GM06990 (cell line): ENCODE results near the gene PDGFRB.

Experiments
- DNase-seq: peaks from one replicate; pipeline ENCODE4 v3.0.0-alpha.2; 2011; ENCODE audit not compliant: insufficient read length; ENCODE audit errors: extremely low read depth
- H3K27me3 ChIP-seq: replicated peaks from 2 replicates; pipeline ENCODE4 v1.6.0; 2011; ENCODE audit warnings: low read length; ENCODE audit not compliant: control insufficient read depth, insufficient read depth
- H3K36me3 ChIP-seq: 2 replicates; pipeline ENCODE4 v1.5.1; 2011; ENCODE audit warnings: low read length; ENCODE audit not compliant: control insufficient read depth, insufficient read depth
- H3K4me3 ChIP-seq: replicated peaks from 2 replicates; pipeline ENCODE4 v1.5.1; 2011; ENCODE audit warnings: low read depth, mild to moderate bottlenecking, control low read depth, low read length
- TF ChIP-seq, protein P1 (sequence below): IDR thresholded peaks from 2 replicates; pipeline ENCODE4 v1.5.1; 2011; ENCODE audit warnings: low read length, control low read depth, mild to moderate bottlenecking, inconsistent platforms; ENCODE audit not compliant: insufficient read depth, poor library complexity, severe bottlenecking

PDGFRB gene

GRCh38 chr5:150155258-150156026 is at the start of gene PDGFRB:
Gene PDGFRB, minus strand, starts transcription at chr5:150155845. Its CDS starts 18,798 bp downstream, at chr5:150137047.
- TF ChIP-seq, protein P1, sequence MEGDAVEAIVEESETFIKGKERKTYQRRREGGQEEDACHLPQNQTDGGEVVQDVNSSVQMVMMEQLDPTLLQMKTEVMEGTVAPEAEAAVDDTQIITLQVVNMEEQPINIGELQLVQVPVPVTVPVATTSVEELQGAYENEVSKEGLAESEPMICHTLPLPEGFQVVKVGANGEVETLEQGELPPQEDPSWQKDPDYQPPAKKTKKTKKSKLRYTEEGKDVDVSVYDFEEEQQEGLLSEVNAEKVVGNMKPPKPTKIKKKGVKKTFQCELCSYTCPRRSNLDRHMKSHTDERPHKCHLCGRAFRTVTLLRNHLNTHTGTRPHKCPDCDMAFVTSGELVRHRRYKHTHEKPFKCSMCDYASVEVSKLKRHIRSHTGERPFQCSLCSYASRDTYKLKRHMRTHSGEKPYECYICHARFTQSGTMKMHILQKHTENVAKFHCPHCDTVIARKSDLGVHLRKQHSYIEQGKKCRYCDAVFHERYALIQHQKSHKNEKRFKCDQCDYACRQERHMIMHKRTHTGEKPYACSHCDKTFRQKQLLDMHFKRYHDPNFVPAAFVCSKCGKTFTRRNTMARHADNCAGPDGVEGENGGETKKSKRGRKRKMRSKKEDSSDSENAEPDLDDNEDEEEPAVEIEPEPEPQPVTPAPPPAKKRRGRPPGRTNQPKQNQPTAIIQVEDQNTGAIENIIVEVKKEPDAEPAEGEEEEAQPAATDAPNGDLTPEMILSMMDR: no peak
- H3K27me3 ChIP-seq: peaks cover 3% of the 10 kb centered on the region; the same call in 1 of the 2 replicates
- no peaks in the 10 kb centered on the region for H3K36me3 ChIP-seq
- peak within 1 kb of the TSS; percentile 34 for H3K4me3 ChIP-seq
- peak; percentile 32 for DNase-seq

DNA sequence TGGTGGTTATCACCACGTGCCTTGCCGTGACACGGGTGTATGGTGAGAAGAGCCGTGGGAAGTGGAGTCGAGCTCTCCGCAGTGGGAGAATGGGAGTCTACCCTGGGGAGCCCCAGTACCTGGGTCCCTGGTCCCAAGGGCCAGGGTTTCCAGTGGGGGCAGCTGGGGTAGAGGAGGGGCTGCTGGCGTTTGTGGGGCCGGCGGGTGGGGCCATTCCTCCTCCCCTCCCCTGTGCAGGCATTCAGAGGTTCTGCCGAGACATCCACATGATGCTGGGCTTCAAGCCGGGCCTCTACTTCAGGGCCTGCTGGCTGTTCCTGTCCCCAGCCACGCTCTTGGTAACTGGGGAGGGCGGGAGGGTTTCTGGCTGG is 48.9 kb upstream of the PDGFRB start:
- H3K36me3 ChIP-seq: no peaks in the 10 kb centered on the region
- H3K4me3 ChIP-seq: no peak overlapping the region
- DNase-seq: no peak
- TF ChIP-seq, protein P1: no peak
- H3K27me3 ChIP-seq: peaks cover 6% of the 10 kb centered on the region

GRCh38 chr5:150203832-150204589 is 48.4 kb upstream of the PDGFRB start:
- TF ChIP-seq, protein P1: no peak
- no peak for DNase-seq
- Histone ChIP-seq H3K36me3 (no peaks in the 10 kb centered on the region), H3K27me3 (peaks cover 6% of the 10 kb centered on the region), H3K4me3 (no peak overlapping the region)

- no peak for DNase-seq
- H3K4me3 ChIP-seq: no peak overlapping the region
- H3K36me3 ChIP-seq: no peaks in the 10 kb centered on the region
- TF ChIP-seq, protein P1: no peak
- peaks cover 6% of the 10 kb centered on the region for H3K27me3 ChIP-seq
Observed at GRCh38 chr5:150202501-150202900, 46.9 kb upstream of the PDGFRB start.

- Histone ChIP-seq H3K4me3 (no peak overlapping the region), H3K36me3 (no peaks in the 10 kb centered on the region), H3K27me3 (peaks cover 7% of the 10 kb centered on the region)
- TF ChIP-seq, protein P1: no peak
- DNase-seq: no peak
Observed at GRCh38 chr5:150197476-150197875, 41.8 kb upstream of the PDGFRB start.
